HepG2 (cell line): ENCODE results near the gene CCN2. TPM values are rescaled to one million over a fixed set of nuclear protein-coding genes. Genes with fewer than 3 reads are reported as not detected.
A peak's percentile ranks its signal among the peaks of the same experiment; 100 is the strongest.

Source experiments
- CBX5 ChIP-seq: sonication (generic); formaldehyde crosslinking; IDR thresholded peaks from 2 replicates; pipeline ENCODE4 v1.4.0; 2020; ENCODE audit warnings: missing genetic modification reagents, borderline replicate concordance
- E2F1 ChIP-seq: sonication (generic); formaldehyde crosslinking; IDR thresholded peaks from 2 replicates; pipeline ENCODE4 v1.5.0; 2020; ENCODE audit warnings: missing genetic modification reagents
- HMG20B ChIP-seq: conservative IDR thresholded peaks from 2 replicates; pipeline ENCODE4 v1.6.1; 2016; ENCODE audit warnings: missing genetic modification reagents, missing compliant biosample characterization
- MEIS2 ChIP-seq: sonication (generic); formaldehyde crosslinking; IDR thresholded peaks from 2 replicates; pipeline ENCODE4 v1.9.0; 2021; ENCODE audit warnings: mild to moderate bottlenecking, missing genetic modification reagents
- SNAPC4 ChIP-seq: sonication (generic); formaldehyde crosslinking; IDR thresholded peaks from 2 replicates; pipeline ENCODE4 v1.4.0; 2020; ENCODE audit warnings: mild to moderate bottlenecking, missing genetic modification reagents
- TCF7 ChIP-seq: sonication (generic); IDR thresholded peaks from 2 replicates; pipeline ENCODE4 v1.6.1; 2016; ENCODE audit warnings: antibody characterized with exemption, low read depth
- TRIM24 ChIP-seq: sonication (generic); formaldehyde crosslinking; IDR thresholded peaks from 2 replicates; pipeline ENCODE4 v1.8.0; 2022; ENCODE audit warnings: mild to moderate bottlenecking, missing genetic modification reagents
- ZBTB25 ChIP-seq: IDR thresholded peaks from 2 replicates; pipeline ENCODE4 v1.6.1; 2018; ENCODE audit warnings: missing genetic modification reagents
- ZNF260 ChIP-seq: sonication (generic); formaldehyde crosslinking; IDR thresholded peaks from 2 replicates; pipeline ENCODE4 v1.4.0; 2020; ENCODE audit warnings: missing genetic modification reagents, low read depth, mild to moderate bottlenecking, borderline replicate concordance
- ZNF687 ChIP-seq: sonication (generic); formaldehyde crosslinking; IDR thresholded peaks from 2 replicates; pipeline ENCODE4 v1.5.1; 2020; ENCODE audit warnings: mild to moderate bottlenecking, missing genetic modification reagents, moderate library complexity
- polyA plus RNA-seq, 8 experiments: library from polyadenylated mRNA; depleted of rRNA in 3 of 8; stranded (reverse) in 7 of 8; unstranded in 1 of 8; fragments of >200 nt; fragmentation: Illumina TruSeq in 4 of 8; extraction: Trizol in 4 of 8; gene quantifications; 2 replicates each; pipeline versions ENCODE4 v1.2.1 to v1.2.3, GENCODE V29; 2011 to 2016; ENCODE audit warnings: low read depth in 4 of 8, missing spikeins in 1 of 8, mixed read lengths in 1 of 8; ENCODE audit not compliant: insufficient read depth in 1 of 8
- total RNA-seq, 5 experiments: library from RNA; depleted of rRNA; stranded (reverse); fragments of >200 nt; fragmentation: Illumina TruSeq; extraction: Trizol; gene quantifications; 2 replicates each; pipeline ENCODE4 v1.2.3, GENCODE V29; 2016; ENCODE audit warnings: low read depth in 1 of 5
- TF ChIP-seq, protein P1 (sequence below): sonication (generic); formaldehyde crosslinking; IDR thresholded peaks from 2 replicates; pipeline ENCODE4 v1.9.0; 2021; ENCODE audit warnings: missing genetic modification reagents, mild to moderate bottlenecking, borderline replicate concordance
- TF ChIP-seq, protein P2 (sequence below): sonication (generic); formaldehyde crosslinking; IDR thresholded peaks from 2 replicates; pipeline ENCODE4 v1.8.0; 2022; ENCODE audit warnings: low read depth, missing genetic modification reagents

Gene CCN2
- total and polyA plus RNA-seq, 2 of the 13 experiments (the other 11 are each of a cell fraction or from before 2014, with no cell fraction given), result 34.7 to 316 TPM

GRCh38 chr6:131958542-131959470 lies 7.6 kb upstream of the CCN2 start (continued):
- TF ChIP-seq ZNF687 (CRISPR knock-in tag) (peak; percentile 65; the same call in 1 of the 2 replicates), ZBTB25 (CRISPR knock-in tag) (peak; percentile 90), TRIM24 (CRISPR knock-in tag) (no peak), E2F1 (CRISPR knock-in tag) (no peak), MEIS2 (CRISPR knock-in tag) (peak; percentile 94), SNAPC4 (CRISPR knock-in tag) (no peak), TCF7 (peak; percentile 81), ZNF260 (CRISPR knock-in tag) (no peak), HMG20B (CRISPR knock-in tag) (peak; percentile 91), CBX5 (CRISPR knock-in tag) (peak; percentile 100)
- TF ChIP-seq, protein P1, sequence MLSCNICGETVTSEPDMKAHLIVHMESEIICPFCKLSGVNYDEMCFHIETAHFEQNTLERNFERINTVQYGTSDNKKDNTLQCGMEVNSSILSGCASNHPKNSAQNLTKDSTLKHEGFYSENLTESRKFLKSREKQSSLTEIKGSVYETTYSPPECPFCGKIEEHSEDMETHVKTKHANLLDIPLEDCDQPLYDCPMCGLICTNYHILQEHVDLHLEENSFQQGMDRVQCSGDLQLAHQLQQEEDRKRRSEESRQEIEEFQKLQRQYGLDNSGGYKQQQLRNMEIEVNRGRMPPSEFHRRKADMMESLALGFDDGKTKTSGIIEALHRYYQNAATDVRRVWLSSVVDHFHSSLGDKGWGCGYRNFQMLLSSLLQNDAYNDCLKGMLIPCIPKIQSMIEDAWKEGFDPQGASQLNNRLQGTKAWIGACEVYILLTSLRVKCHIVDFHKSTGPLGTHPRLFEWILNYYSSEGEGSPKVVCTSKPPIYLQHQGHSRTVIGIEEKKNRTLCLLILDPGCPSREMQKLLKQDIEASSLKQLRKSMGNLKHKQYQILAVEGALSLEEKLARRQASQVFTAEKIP (CRISPR knock-in tag), result no peak
- TF ChIP-seq, protein P2, sequence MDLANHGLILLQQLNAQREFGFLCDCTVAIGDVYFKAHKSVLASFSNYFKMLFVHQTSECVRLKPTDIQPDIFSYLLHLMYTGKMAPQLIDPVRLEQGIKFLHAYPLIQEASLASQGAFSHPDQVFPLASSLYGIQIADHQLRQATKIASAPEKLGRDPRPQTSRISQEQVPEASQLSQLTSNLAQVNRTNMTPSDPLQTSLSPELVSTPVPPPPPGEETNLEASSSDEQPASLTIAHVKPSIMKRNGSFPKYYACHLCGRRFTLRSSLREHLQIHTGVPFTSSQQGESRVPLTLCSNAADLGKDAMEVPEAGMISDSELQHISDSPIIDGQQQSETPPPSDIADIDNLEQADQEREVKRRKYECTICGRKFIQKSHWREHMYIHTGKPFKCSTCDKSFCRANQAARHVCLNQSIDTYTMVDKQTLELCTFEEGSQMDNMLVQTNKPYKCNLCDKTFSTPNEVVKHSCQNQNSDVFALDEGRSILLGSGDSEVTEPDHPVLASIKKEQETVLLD (CRISPR knock-in tag), result no peak
